ENCODE results near the gene PERM1. TPM values are rescaled to one million over a fixed set of nuclear protein-coding genes. Genes with fewer than 3 reads are reported as not detected.
A peak's percentile ranks its signal among the peaks of the same experiment; 100 is the strongest.

Gene PERM1
- total and polyA plus RNA-seq, 2 donors (not counting 1 experiment from before 2014, with no cell fraction given): not detected

DNA sequence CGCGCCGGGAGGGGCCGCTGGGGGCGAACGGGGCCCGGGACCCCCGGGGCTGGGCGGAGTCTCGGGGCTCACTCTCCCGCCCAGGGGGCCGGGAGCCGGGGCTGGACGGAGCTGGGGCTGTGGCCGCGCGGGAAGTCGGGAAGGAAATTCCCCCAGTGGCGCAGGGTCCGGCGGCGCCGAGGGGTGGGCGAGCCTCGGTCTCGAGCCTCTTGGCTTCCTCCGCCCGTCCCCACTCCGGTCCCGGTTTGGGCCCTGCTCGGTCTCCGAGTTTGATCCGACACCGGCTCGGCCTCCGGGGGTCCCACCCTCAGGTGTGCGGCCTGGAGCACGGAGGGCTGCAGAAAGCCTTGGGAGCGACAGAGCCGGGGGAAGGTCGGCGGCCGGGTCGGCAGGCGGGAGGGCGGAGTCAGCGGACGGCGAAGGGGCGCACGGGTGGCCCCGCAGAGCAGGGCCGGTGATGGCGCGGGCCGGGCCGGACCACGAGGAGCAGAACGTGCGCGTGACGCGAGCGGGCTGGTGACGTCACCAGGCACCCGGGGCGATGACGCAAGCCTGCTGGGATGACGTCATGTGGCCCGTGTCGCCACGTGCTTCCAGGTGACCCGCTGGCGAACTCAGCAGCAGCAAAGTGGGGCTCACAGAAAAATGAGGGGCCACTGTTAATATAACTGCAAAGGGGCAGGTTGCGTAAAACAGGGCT is 18.6 kb upstream of the PERM1 start:
- peak overlapping the region; percentile 70 for H3K9ac ChIP-seq (ENCODE audit: low read length)
- peaks cover 0 to 25% (median 0%) of the 10 kb centered on the region in 3 donors for H3K9me3 ChIP-seq (ENCODE audit: control extremely low read depth in 1 of 3, control insufficient read depth in 2 of 3, insufficient read depth in 1 of 3, low read length in 2 of 3)
- peak overlapping the region; percentile 99 for H3K4me2 ChIP-seq (replicated peaks; ENCODE audit: low read depth, low read length, poor library complexity, severe bottlenecking)
- TF ChIP-seq CTCF (IDR thresholded peaks at IDR 0.05) (no peak), EZH2 (IDR thresholded peaks at IDR 0.05; ENCODE audit: borderline replicate concordance, insufficient read depth, low read depth, low read length, poor library complexity, severe bottlenecking) (peak; percentile 41)
- ATAC-seq (ENCODE audit: low read depth) (peak; percentile 16), DNase-seq (peak; percentile 92)
- H3K79me2 ChIP-seq (ENCODE audit: control insufficient read depth, insufficient read depth, low read length): no peaks in the 10 kb centered on the region
- intact Hi-C loops (cut with micrococcal nuclease): loop anchor here (2.0 kb wide), 1 partner anchor 18 kb away; no protein-coding TSS in a partner anchor
- peak overlapping the region in 1 of 2 donors; percentile 30 for H3K27ac ChIP-seq (ENCODE audit: low read length in 2 of 2)
- H3K36me3 ChIP-seq (replicated peaks in 1 of 2; ENCODE audit: control extremely low read depth in 1 of 2, control insufficient read depth in 1 of 2, extremely low read depth in 1 of 2, insufficient read depth in 2 of 2, low read length in 1 of 2): no peaks in the 10 kb centered on the region
- H3K27me3 Mint-ChIP-seq: peaks cover 29% of the 10 kb centered on the region
- H3K27ac Mint-ChIP-seq: peak overlapping the region; percentile 63
- peak overlapping the region; percentile 83 for H3K4me3 Mint-ChIP-seq
- ChIA-PET CTCF (interaction anchor here (2.0 to 2.3 kb wide), 2 partner anchors 13 to 18 kb away, joined by 13 to 14 read pairs; partner anchors contain the start of genes AGRN and ISG15), POLR2A (interaction anchor here (0.6 kb wide), 1 partner anchor 12 kb away, joined by 5 read pairs; no protein-coding TSS in a partner anchor)
- no peaks in the 10 kb centered on the region for H3K9me3 Mint-ChIP-seq (ENCODE audit: insufficient read depth)
- peaks cover 40 to 58% of the 10 kb centered on the region in 2 donors for H3K4me1 ChIP-seq (ENCODE audit: control insufficient read depth in 2 of 2, insufficient read depth in 2 of 2, low read length in 2 of 2)
- H3K4me1 Mint-ChIP-seq: peaks cover 24% of the 10 kb centered on the region
- H3K27me3 ChIP-seq (replicated peaks in 1 of 4; ENCODE audit: control extremely low read depth in 1 of 4, control insufficient read depth in 3 of 4, insufficient read depth in 4 of 4, low read length in 3 of 4): peaks cover 0 to 78% (median 47%) of the 10 kb centered on the region in 4 experiments
- H4K20me1 ChIP-seq (ENCODE audit: control insufficient read depth, insufficient read depth, low read length, poor library complexity, severe bottlenecking): no peaks in the 10 kb centered on the region
- peak overlapping the region in 4 of 5 experiments; percentile 38 to 60 (median 51) for H3K4me3 ChIP-seq (ENCODE audit: control extremely low read depth in 1 of 5, extremely low read depth in 1 of 5, insufficient read depth in 1 of 5, low read depth in 2 of 5, low read length in 4 of 5)
- peak overlapping the region; percentile 68 for H2AFZ ChIP-seq (ENCODE audit: insufficient read depth, low read depth, low read length, poor library complexity, severe bottlenecking)
- WGBS (ENCODE audit: insufficient coverage): 4% methylated on average over 73 of the region's 75 CpGs
